Fibroblast of skin of right quadriceps (primary cell): ENCODE measurements around the gene RRN3.
"Not testable (repeated sequence)": the region's sequence is repeated elsewhere in the genome, so short reads cannot be mapped to it uniquely, and the experiment has no call there.

Source experiments
- DNase-seq: peaks from one replicate; pipeline ENCODE4 v3.0.0-alpha.2; 2013

Gene RRN3

DNA sequence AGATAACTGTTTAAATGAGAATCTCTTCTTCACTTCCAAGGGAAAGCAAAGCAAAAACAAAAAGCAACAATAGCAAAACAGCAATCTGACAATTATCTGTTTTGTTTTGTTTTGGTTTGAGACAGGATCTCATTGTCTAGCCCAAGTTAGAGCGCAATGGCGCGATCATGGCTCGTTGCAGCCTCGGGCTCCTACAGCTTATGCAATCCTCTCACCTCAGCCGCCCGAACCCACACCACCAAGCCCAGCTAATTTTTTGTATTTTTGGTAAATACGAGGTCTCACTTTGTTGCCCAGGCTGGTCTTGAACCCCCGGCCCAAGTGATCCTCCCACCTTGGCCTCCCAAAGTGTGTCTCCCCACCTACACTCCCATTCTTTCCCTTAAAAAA lies 2.5 kb upstream of the RRN3 start:
- DNase-seq, result not testable (repeated sequence)

DNA sequence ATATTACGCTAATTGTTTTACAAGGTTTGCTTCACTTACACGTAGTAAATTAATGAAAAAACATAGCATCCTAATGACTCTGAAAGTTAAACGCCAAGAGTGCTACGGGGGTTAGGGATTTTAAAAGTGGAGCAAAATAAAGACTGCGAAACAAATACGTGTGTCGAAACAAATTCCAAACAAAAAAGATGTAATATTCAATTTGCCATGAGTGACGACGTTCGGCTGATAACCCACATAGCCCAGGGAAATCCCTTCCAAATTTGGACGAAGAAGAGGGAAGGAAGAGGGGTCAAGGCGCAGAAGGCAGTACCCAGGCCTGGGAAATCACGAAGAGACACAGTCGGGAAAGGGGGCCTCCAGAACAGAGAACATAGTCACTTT lies 509 bp downstream of the RRN3 start:
- DNase-seq, result not testable (repeated sequence)

DNA sequence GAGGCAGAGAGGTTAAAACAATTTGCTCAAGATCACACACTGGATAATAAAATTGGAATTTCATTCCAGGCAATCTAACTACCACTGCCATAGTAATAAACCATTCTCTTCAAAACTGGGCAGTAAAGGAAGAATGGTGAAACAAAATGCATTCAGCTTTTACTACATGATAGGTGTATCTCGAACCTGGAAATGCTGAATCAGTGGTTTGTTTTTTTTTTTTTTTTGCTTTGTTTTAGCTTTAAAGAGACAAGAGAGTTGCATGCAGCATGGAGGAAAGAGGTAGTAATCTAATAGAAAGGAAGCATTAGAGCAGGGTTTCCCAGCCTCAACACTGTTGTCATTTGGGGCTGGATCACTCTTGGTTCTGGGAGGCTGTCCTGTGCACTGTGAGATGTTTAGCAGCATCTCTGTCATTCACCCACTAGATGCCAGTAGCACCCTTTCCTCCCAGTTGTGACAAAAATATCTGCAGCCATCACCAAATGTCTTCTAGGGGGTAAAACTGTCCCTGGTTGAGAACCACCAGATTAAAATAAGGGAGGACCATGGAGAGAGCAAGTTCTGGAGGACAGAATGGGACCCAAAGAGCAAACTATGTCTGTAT lies 3.3 kb downstream of the RRN3 start:
- DNase-seq, result not testable (repeated sequence)

DNA sequence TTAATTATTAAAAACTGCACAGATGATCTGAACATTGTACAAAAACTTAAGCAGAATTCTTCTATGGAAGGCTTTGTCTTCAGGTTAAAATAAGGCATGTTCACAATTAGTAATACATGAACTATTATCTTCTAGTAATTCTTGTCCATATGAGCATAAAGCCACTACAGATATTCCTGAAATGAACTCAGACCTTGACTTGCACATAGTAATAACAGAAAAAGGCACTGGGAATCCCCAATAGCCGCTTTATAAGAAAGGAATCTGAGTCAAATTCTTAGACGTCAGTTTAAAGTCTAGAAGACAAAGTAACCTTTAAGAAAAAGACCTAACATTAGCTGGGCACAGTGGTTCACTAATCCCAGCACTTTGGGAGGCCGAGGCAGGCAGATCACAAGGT lies 11.3 kb downstream of the RRN3 start:
- not testable (repeated sequence) for DNase-seq

DNA sequence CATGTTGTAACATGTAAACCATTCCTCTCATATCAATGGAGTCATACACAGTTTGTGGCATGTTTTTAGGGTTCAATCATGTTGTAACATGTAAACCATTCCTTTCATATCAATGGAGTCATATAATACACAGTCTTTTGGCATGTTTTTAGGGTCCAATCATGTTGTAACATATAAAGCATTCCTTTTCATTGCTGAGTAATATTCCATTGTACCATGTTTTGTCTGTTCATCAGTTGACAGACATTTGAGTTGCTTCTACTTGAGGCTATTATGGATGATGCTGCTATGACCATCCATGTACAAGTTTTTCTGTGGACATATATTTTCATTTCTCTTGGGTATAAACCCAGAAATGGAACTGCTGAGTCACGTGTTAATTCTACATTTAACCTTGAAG lies 13.2 kb downstream of the RRN3 start:
- not testable (repeated sequence) for DNase-seq

DNA sequence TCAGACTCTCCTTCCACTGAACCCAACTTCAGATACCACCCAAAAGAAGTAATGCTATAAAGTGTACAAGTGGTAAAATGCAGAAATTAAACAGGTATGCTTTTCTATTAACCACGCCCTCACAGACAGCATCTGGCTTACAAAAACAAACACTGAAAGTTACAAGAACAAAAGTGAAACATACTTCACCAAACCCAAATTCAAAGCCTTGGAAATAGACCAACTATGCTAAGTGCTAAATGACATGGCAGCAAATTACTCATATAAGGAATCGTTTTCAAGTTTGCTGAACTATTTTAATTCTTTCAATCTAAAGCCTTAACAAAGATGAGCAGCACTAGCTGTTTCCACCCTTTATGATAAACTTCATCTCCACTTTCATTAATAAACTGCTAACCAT lies 17.9 kb downstream of the RRN3 start:
- DNase-seq, result not testable (repeated sequence)

DNA sequence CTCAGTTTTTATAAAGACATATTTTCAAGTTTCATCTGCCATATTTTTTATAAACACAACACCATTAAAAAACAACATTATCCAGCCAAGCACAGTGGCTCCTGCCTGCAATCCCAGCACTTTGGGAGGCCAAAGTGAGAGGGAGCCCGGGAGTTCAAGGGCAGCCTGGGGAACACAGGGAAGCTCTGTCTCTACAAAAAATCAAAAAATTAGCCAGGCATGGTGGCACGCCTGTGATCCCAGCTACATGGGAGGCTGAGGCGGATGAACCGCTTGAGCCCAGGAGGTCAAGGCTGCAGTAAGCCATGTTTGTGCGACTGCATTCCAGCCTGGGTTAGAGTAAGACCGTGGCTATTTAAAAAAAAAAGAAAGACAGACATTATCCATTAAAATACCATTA lies 21.0 kb downstream of the RRN3 start:
- no peak for DNase-seq

DNA sequence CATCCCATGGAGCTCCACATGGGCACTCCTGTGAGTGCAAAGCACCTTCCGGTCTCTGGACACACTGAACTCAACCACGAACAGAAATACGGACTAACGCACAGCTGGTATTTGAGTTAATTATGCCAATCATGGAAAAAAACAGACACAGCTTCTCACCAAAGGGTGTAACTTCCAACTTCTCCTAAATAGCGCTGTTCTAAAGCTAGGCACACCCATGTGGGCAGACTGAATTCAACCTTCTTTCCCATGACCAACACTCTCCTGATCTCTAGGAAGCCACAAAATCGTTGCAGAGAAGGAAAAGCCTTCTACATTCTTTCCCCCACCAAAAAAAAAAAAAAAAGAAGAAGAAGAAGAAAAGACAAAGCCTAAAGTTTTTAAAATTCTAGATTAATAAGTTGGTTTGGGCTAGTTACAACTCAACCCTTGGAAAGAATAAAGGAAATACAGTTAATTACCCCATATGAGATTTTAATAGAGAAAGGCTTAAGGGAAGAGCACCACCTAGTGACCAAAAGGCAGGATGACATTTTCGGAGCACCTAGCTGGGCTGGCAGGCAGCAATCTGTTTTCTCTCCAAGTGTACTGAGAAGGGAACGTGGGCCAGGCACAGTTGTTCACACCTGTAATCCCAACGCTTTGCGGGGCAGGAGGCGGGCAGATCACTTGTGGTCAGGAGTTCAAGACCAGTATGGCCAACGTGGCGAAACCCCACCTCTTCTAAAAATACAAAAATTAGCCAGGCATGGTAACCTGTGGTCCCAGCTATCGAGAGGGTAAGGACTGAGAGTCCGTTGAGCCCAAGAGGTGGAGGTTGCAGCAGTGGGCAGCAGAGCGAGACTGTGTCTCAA lies 21.9 kb downstream of the RRN3 start:
- DNase-seq, result not testable (repeated sequence)

DNA sequence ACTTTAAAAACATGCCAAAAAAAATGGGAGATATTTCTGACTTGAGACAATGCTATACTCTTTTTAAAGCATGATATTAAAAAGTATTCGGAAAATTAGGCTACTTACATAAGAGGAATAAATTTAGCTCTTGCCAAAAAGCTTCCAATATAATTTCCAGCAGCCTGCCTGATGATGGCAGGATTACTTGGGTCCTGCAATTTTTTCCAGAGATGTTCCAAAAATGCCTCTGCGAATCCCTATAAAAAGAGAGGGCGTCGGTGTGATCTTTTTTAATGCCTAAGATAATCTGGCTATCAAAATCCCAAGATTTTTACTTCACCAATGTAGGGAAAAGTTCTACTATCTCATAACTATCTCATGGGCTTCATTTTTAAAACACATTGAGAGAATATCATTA lies 23.1 kb downstream of the RRN3 start:
- DNase-seq, result not testable (repeated sequence)

DNA sequence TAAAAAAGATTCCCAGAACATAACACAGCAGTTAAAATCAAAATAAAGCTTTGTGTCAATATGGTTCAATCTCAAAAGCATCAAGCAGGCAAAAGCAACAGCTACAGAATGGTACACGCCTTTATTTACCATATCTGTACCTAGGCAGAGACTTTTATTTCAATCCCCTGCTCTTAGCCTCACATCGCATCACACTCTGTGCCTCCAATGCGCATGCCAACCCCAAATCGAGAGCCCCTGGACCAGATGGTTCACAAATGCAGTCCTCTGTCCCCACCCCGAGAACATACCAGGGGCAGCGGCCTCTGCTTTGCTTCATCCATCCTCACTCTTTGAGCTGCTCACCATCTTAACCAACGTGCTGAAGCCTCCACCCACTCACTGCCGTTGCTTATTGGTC lies 27.4 kb downstream of the RRN3 start:
- DNase-seq, result not testable (repeated sequence)

DNA sequence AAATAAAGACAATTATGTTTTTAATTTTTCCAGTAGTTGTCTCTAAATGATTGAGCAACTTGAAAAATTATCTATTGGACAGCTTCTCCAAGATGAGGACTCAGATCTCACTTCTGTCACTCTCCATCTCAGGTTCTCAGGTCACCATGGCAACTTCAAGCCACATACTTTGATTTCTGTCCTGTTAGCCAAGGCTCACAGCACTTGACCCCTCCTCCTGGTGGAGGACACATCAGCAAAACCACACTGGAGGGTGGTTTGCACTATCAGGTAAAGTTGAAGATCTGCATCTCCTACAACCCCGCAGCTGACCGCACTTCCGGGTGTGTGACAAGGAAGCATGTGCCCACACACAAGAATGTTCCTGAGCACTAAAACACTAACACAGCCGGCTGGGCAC lies 28.1 kb downstream of the RRN3 start:
- not testable (repeated sequence) for DNase-seq

DNA sequence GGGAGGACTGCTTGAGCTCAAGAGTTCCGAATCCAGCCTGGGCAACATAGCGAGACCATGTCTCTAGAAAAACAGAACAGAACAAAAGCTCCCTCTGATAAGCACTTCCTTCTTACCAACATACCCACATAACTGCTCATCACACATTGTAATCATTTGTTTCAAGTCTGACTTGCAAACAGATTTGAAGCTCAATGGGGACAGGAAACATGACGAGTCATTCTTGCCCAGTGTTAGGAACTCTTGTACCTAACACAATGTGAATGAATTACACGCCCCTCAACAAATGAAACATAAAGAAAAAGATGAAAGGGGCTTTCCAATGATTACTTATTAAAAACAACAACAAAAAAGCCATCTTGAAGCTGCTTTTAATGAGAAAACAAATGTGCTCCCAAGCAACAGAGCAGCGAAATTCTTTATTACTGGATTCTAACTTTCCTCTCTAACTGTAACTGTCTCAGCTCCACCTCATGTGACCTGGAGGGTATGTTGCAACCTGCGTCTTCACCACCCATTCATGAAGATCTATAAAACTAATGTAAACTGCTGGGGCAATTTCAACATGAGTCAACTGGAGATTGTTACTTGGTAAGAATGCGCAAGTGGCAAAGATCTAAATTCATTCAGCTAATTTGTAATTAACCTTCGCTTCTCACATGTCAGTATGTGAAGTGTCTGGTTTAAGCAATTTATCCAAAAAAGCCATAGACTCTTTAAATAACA lies 31.8 kb downstream of the RRN3 start:
- not testable (repeated sequence) for DNase-seq

DNA sequence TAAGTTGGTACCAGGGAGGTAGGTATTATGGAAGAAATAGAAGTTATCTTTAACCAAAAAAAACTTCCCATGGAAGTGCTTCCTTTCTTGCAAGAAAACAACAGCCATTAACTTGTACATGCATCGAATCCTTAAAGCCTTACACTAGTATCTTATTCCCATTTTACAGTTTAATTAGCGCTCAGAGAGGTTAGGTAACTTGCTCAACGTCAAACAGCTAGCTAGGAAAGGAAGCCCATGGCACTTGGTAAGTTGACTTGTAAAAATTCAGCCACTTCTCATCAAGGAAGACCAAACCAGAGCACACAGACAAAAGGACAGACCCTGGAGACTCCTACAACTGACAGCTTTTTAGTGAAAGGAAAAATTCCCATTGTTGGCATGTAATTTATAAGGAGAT lies 34.7 kb downstream of the RRN3 start:
- DNase-seq, result no peak

DNA sequence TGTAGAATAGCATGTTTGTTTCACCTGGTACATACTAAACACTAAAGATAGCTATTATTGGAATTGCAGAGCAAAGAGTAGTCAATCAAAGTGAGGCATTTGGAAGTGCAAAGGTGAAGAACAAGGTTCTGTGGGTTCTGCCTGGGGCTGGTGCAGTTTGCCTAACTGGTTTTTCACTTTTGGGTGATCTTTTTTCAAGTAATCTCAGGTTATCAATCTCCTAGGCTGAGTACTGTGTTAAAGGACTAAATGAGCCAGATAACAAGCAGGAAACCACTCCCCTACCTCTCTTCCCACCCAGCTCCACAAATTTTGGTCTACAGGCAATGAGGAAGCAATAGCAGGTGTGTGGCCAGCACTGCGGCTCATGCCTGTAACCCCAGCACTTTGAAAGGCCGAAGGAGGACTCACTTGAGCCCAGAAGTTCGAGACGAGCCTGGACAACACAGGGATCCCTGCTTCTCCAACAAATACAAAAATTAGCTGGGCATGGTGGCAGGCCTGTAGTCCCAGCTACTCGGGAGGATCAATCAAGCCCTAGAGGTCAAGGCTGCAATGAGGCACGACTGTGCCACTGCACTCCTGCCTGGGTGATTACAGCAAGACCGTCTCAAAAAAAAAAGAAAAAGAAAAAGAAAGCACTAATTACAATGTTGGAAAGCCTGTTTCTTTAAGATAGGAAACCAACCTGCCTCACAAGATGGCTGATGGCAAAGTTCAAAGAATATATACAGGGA lies 36.2 kb downstream of the RRN3 start:
- DNase-seq, result no peak

DNA sequence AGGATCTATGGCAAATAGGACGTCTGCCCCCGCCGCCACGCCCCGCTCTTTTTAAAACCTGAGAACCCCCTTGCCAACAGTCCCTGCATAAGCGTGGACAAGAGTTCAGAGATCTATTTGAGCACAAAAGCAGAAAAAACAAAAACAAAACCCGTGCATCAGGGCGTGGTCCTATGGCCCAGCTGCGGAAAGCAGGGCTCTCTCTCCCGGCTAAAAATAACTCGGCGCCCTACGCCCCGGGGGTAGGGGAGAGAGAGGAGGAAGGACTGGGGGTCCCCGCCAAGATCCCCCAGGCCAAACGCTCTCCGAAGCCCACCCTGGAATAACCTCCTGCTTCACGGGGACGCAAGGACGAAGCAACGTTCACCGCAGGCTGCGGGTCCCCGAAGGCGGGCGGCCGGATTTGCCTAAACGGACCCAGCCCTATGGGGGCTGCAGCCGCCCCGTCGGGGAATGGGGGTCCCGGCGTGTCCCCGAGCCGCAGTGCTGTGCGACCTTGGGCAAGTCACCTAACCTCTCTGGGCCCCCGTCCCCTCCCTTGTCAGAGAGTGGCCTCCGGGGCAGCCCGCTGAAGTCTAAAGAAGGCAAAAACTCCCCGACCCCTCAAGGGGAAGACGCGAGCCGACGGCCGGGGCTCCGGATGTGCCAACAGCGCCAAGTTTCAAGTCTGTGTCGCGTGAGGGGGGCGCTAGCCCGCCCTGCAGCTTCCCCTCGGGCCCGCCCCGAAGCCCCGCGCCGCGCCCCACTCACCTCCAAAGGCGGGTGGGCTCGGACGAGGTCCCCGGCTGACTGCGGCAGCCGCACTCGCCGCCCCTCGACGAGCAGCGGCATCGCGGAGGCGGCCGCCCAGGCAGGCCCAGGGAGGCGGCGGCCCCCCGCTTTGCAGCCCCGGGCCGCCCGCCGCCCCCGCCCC lies 38.7 kb downstream of the RRN3 start:
- DNase-seq, result no peak

DNA sequence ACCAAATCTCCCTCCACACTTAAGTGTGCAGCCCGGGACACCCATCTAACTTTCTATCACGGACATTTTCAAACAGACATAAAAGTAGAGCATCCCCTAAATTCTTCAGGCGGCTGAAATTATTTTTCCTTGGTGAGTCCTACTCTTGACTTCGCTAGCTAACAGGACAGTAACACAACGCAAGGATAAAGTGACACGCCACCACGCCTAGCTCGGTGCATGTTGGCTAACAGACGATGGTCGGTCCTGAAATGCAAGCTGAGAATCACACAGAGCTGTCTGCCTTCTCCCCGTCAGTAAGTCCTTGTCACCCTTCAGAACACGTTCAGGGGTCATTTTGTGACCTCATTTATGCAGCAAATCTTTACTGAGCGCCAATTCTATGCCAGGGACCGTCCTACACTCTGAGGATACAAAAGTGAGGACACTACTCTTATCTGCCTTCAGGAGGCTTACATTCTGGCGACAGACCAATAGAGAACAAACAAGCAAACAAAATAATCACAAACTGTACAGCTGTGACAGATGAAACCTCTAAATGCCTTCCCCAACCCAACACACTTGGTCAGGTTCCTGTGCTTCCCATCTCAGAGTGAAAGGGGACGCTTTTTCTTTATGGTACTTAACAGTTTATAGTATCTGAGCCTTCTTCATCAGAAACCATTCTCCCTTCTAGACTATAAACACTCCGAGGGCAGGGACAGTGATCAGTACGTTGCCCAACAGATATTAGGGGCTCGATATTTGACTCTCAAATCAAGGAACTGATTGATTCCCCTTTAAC lies 39.5 kb downstream of the RRN3 start:
- no peak for DNase-seq

DNA sequence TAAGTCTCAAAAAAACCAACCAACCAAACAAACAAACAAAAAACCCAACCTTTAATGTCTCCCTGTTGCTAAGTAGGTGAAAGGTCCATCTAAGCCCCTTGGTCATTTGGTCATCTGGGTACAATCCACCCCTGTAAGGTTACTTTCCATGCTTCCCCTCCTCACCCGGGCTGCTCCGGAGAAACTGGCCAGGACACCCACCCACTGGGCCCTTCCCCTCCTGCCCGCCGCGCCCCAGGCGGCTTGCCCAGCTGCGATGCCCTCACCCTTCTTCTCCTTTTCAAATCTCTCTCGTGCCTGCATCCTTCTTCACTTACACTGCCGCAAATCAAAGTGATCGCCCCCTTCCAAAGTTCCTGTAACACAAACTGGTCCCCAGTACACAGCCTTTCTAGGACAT lies 40.2 kb downstream of the RRN3 start:
- no peak for DNase-seq

DNA sequence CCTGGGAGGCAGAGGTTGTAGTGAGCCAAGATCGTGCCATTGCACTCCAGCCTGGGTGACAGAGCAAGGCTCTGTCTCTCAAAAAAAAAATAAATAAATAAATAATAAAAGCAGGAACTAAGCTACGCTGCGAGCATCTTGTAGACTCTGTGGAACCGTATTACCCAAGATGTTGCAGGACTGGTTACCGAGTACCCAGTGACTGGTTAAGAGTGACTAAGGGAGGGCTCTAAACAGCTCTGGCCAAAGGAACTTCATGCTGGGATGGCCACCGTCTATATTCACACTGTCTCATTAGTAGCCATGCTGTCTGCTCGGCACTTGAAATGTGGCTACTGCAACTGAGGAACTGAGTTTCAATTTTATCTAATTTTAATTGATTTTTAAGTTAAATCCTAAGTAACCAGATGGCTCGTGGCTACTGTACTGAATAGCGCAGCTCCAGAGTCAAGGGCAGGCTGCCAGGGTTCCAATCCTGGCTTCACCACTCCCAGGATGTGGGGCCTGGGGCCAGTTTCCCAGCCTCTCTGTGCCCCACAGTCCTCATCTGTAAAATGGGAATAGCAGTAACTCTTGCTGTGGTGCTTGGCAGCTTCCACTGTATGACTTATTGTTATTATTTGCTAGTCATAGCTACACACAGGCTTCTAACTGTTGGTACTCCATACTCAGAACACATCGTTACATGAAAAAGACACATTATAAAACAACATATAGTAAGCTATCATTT lies 41.2 kb downstream of the RRN3 start:
- no peak for DNase-seq

DNA sequence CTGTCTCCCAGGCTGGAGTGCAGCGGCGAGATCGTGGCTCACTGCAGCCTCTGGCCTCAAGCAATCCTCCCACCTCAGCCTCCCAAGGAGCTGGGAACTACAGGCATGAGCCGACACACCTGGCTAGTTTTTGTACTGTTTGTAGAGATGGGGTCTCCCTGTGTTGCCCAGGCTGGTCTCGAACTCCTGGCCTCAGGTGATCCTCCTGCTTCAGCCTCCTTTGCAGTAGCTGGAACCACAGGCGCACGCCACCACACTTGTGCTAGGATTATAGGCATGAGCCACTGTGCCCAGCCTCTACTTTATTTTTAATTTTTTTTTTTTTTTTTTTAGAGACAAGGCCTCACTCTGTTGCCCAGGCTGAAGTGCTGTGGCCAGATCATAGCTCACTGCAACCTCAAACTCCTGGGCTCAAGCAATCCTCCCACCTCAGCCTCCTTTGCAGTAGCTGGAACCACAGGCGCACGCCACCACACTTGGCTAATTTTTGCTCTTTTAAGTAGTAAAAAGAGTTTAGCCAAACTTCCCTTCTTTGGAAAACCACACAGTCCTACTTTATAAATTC lies 42.6 kb downstream of the RRN3 start:
- DNase-seq, result no peak

DNA sequence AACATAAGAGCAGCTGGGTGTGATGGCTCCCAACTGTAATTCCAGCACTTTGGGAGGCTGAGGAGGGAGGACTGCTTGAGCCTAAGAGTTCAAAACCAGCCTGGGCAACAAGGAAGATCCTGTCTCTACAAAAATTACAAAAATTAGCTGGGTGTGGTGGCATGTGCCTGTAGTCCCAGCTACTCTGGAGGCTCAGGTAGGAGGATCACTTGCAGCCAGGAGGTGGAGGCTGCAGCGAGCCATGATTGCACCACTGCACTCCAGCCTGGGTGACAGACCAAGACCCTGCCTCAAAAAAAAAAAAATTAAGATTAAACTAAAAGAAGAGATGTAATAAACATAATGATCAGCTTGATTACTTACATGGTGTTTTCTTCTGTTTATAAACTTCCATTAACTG lies 43.6 kb downstream of the RRN3 start:
- not testable (repeated sequence) for DNase-seq
